Caco-2 (cell line): Measurements from ENCODE around the gene PAGR1. TPM values are rescaled to one million over a fixed set of nuclear protein-coding genes. Genes with fewer than 3 reads are reported as not detected.

Experiments used
- BruUV-seq: library from RNA; stranded (reverse); fragments of 400-500 nt; replicated peaks from 2 replicates; lab custom pipeline; 2021; lab: Mats Ljungman, UMichigan
- CTCF ChIA-PET: fragments of 300-600 bp; sonication (Branson Sonifier 250); formaldehyde crosslinking; loops from one replicate; lab custom pipeline; 2022; ENCODE audit warnings: antibody characterized with exemption; lab: Charles Lee
- POLR2A ChIA-PET: fragments of 300-600 bp; sonication (Branson Sonifier 250); formaldehyde crosslinking; loops from one replicate; lab custom pipeline; 2022; ENCODE audit warnings: antibody characterized with exemption; lab: Charles Lee
- DNase-seq, 2 experiments: peaks; one replicate each; pipeline versions ENCODE4 v3.0.0 to v3.0.0-alpha.2; 2020 to 2022
- H3K27me3 ChIP-seq: replicated peaks from 2 replicates; pipeline ENCODE4 v1.6.0; 2011; ENCODE audit warnings: low read length; ENCODE audit not compliant: control insufficient read depth, insufficient read depth
- H3K36me3 ChIP-seq: 2 replicates; pipeline ENCODE4 v1.5.1; 2011; ENCODE audit warnings: low read length; ENCODE audit not compliant: control insufficient read depth, insufficient read depth
- H3K4me1 ChIP-seq: fragments of 250-450 bp; sonication (Bioruptor Pico); 2 replicates; pipeline ENCODE4 v1.5.1; 2020; ENCODE audit warnings: mild to moderate bottlenecking
- H3K4me3 ChIP-seq: 2 replicates; pipeline ENCODE4 v1.5.1; 2011; ENCODE audit warnings: low read depth, mild to moderate bottlenecking, control low read depth, low read length
- H3K9me3 ChIP-seq: fragments of 250-450 bp; sonication (Bioruptor Pico); 2 replicates; pipeline ENCODE4 v1.5.1; 2020; ENCODE audit warnings: mild to moderate bottlenecking, moderate library complexity
- H3K27ac Mint-ChIP-seq: one replicate; pipeline ENCODE4 v1.8.0; 2022; ENCODE audit warnings: mixed read lengths; ENCODE audit not compliant: unreplicated experiment
- H3K27me3 Mint-ChIP-seq: one replicate; pipeline ENCODE4 v1.8.0; 2022; ENCODE audit warnings: mixed read lengths; ENCODE audit not compliant: insufficient read depth, unreplicated experiment
- H3K36me3 Mint-ChIP-seq: one replicate; pipeline ENCODE4 v1.8.0; 2022; ENCODE audit warnings: mild to moderate bottlenecking, mixed read lengths; ENCODE audit not compliant: insufficient read depth, unreplicated experiment
- H3K4me1 Mint-ChIP-seq: one replicate; pipeline ENCODE4 v1.8.0; 2022; ENCODE audit warnings: low read depth, mixed read lengths; ENCODE audit not compliant: unreplicated experiment
- H3K4me3 Mint-ChIP-seq: one replicate; pipeline ENCODE4 v1.8.0; 2022; ENCODE audit warnings: mild to moderate bottlenecking, moderate library complexity, mixed read lengths; ENCODE audit not compliant: unreplicated experiment
- H3K9me3 Mint-ChIP-seq: one replicate; pipeline ENCODE4 v1.8.0; 2022; ENCODE audit warnings: mixed read lengths; ENCODE audit not compliant: unreplicated experiment
- CTCF ChIP-seq, 2 experiments: fragments of 200-600 bp in 1 of 2; IDR thresholded peaks; 1 replicate in 1 of 2; 2 replicates in 1 of 2; pipeline versions ENCODE4 v1.5.1 to v1.8.0; 2011 to 2022; ENCODE audit warnings: antibody characterized with exemption in 1 of 2, control low read depth in 1 of 2, inconsistent platforms in 1 of 2, low read depth in 1 of 2, low read length in 1 of 2, mild to moderate bottlenecking in 1 of 2, moderate library complexity in 1 of 2; ENCODE audit not compliant: insufficient read depth in 1 of 2, severe bottlenecking in 1 of 2, unreplicated experiment in 1 of 2
- intact Hi-C: fragments of 100-400 bp; cut with micrococcal nuclease; formaldehyde crosslinking; loops from one replicate; pipeline ENCODE4 v1.10.0; 2022; ENCODE audit not compliant: unreplicated experiment
- total RNA-seq: library from RNA; stranded (reverse); gene quantifications from 2 replicates; pipeline ENCODE4 v1.2.3, GENCODE V29; 2022

Gene PAGR1
- total RNA-seq, 1 experiment from 2014 or later = 33.0 TPM

DNA sequence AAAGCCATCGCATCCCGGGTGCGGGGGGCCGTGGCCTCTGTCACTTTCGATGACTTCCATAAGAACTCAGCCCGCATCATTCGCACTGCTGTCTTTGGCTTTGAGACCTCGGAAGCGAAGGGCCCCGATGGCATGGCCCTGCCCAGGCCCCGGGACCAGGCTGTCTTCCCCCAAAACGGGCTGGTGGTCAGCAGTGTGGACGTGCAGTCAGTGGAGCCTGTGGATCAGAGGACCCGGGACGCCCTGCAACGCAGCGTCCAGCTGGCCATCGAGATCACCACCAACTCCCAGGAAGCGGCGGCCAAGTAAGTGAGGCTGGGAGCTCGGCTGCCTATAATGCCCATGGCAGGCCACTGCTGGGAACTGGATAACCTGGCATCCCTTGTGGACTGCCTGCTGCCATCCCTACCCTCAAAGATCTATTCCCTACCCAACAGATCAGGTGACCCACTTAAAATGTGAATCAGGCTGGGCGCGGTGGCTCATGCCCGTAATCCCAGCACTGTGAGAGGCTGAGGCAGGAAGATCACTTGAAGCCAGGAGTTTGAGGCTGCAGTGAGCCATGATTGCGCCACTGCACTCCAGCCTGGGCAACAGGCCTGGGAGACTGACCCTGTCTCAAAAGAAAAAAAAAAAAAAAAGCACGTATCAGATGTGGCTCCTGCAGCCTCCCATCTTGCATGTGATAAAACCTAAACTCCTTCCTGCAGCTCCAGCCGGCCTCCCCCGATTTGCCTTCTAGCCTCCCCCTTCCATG is 28.8 kb downstream of the PAGR1 start:
- Histone ChIP-seq H3K36me3 (peaks cover 3% of the 10 kb centered on the region; the same call in 1 of the 2 replicates), H3K4me1 (peaks cover 6% of the 10 kb centered on the region; the same call in 1 of the 2 replicates), H3K27me3 (no peaks in the 10 kb centered on the region), H3K4me3 (no peak overlapping the region), H3K9me3 (no peaks in the 10 kb centered on the region)
- Mint-ChIP-seq H3K27me3 (no peaks in the 10 kb centered on the region), H3K36me3 (peaks cover 27% of the 10 kb centered on the region), H3K9me3 (no peaks in the 10 kb centered on the region), H3K4me3 (no peak overlapping the region), H3K4me1 (peaks cover 6% of the 10 kb centered on the region), H3K27ac (no peak overlapping the region)
- no peak for DNase-seq
- intact Hi-C loops = no loop called here
- BruUV-seq = no TSS peak
- CTCF ChIA-PET = interaction anchor here (0.7 to 1.8 kb wide), 3 partner anchors 38 to 55 kb away, joined by 3 to 4 read pairs (median 3); partner anchors contain the start of gene SEZ6L2
- TF ChIP-seq CTCF (IDR thresholded peaks at IDR 0.05; ENCODE audit: insufficient read depth in 1 of 2, low read depth in 1 of 2, low read length in 1 of 2, severe bottlenecking in 1 of 2, unreplicated experiment in 1 of 2) = no peak
- POLR2A ChIA-PET = no interaction called here

GRCh38 chr16:29845656-29846055 is 29.7 kb downstream of the PAGR1 start:
- H3K27me3 Mint-ChIP-seq = no peaks in the 10 kb centered on the region
- intact Hi-C loops = no loop called here
- POLR2A ChIA-PET = no interaction called here
- Histone ChIP-seq H3K36me3 (0 out of 2 replicates have a peak, but pooled peaks cover 3% of the 10 kb centered on the region), H3K9me3 (no peaks in the 10 kb centered on the region), H3K27me3 (no peaks in the 10 kb centered on the region), H3K4me3 (no peak overlapping the region), H3K4me1 (peaks cover 7% of the 10 kb centered on the region; the same call in 1 of the 2 replicates)
- peaks cover 22% of the 10 kb centered on the region for H3K36me3 Mint-ChIP-seq
- H3K4me3 Mint-ChIP-seq = no peak overlapping the region
- no peak for DNase-seq
- BruUV-seq = no TSS peak
- H3K4me1 Mint-ChIP-seq = peaks cover 6% of the 10 kb centered on the region
- CTCF ChIA-PET = interaction anchor here (0.7 kb wide), 2 partner anchors 39 to 46 kb away, joined by 3 to 4 read pairs; no protein-coding TSS in a partner anchor
- H3K27ac Mint-ChIP-seq = no peak overlapping the region
- no peaks in the 10 kb centered on the region for H3K9me3 Mint-ChIP-seq
- TF ChIP-seq CTCF (IDR thresholded peaks at IDR 0.05; ENCODE audit: insufficient read depth in 1 of 2, low read depth in 1 of 2, low read length in 1 of 2, severe bottlenecking in 1 of 2, unreplicated experiment in 1 of 2) = no peak

- ChIA-PET POLR2A (interaction anchor here (0.6 to 1.8 kb wide), 2 partner anchors 19 to 25 kb away, joined by 4 to 7 read pairs; no protein-coding TSS in a partner anchor), CTCF (interaction anchor here (0.6 to 1.8 kb wide), 21 partner anchors 9 to 148 kb away, joined by 3 to 26 read pairs (median 4); partner anchors contain the start of genes CDIPT, MAZ, MVP and PAGR1)
- BruUV-seq = no TSS peak
- Histone ChIP-seq H3K27me3 (no peaks in the 10 kb centered on the region), H3K9me3 (no peaks in the 10 kb centered on the region), H3K4me1 (peaks cover 7% of the 10 kb centered on the region; the same call in 1 of the 2 replicates), H3K36me3 (0 out of 2 replicates have a peak, but pooled peaks cover 3% of the 10 kb centered on the region), H3K4me3 (no peak overlapping the region)
- intact Hi-C loops = loop anchor here (2.0 kb wide), 1 partner anchor 32 kb away; the partner anchor contains the start of gene PAGR1
- H3K4me1 Mint-ChIP-seq = peaks cover 6% of the 10 kb centered on the region
- H3K27ac Mint-ChIP-seq = no peak overlapping the region
- H3K36me3 Mint-ChIP-seq = peaks cover 22% of the 10 kb centered on the region
- no peaks in the 10 kb centered on the region for H3K9me3 Mint-ChIP-seq
- peak; percentile 65 to 70 for DNase-seq
- no peaks in the 10 kb centered on the region for H3K27me3 Mint-ChIP-seq
- H3K4me3 Mint-ChIP-seq = no peak overlapping the region
- peak; percentile 55 to 73 for TF ChIP-seq CTCF (IDR thresholded peaks at IDR 0.05; ENCODE audit: insufficient read depth in 1 of 2, low read depth in 1 of 2, low read length in 1 of 2, severe bottlenecking in 1 of 2, unreplicated experiment in 1 of 2)
Measured at GRCh38 chr16:29848420-29849297, 32.7 kb downstream of the PAGR1 start.
